GM21390 (cell line): Measurements from ENCODE around the gene ADGRB3.
"Not testable (repeated sequence)": the region's sequence is repeated elsewhere in the genome, so short reads cannot be mapped to it uniquely, and the experiment has no call there.

ENCODE experiments used
- ATAC-seq: cut with Tn5 transposase; IDR thresholded peaks from one replicate; pipeline ENCODE4 v1.9.1; 2021; ENCODE audit not compliant: unreplicated experiment

ADGRB3 gene

GRCh38 chr6:68735866-68736265 lies 100.8 kb downstream of the ADGRB3 start:
- ATAC-seq = no peak

GRCh38 chr6:68737061-68737460 lies 102.0 kb downstream of the ADGRB3 start:
- no peak for ATAC-seq

GRCh38 chr6:68738039-68738438 lies 103.0 kb downstream of the ADGRB3 start:
- ATAC-seq = no peak

GRCh38 chr6:68740828-68741500 lies 105.9 kb downstream of the ADGRB3 start:
- ATAC-seq = peak; percentile 50

GRCh38 chr6:68741501-68742386 lies 106.7 kb downstream of the ADGRB3 start:
- peak; percentile 13 for ATAC-seq

- no peak for ATAC-seq
These were observed 108.0 kb downstream of the ADGRB3 start for GRCh38 chr6:68743099-68743498.

- ATAC-seq = not testable (repeated sequence)
These were observed 109.3 kb downstream of the ADGRB3 start for GRCh38 chr6:68744376-68744775.

- ATAC-seq = no peak
These were observed 111.3 kb downstream of the ADGRB3 start for GRCh38 chr6:68746376-68746775.

GRCh38 chr6:68747110-68747790 lies 112.2 kb downstream of the ADGRB3 start:
- ATAC-seq = no peak

GRCh38 chr6:68747832-68748231 lies 112.8 kb downstream of the ADGRB3 start:
- ATAC-seq = not testable (repeated sequence)

- ATAC-seq = no peak
These were observed 119.7 kb downstream of the ADGRB3 start for GRCh38 chr6:68754681-68755213.

GRCh38 chr6:68756454-68757375 lies 121.6 kb downstream of the ADGRB3 start:
- no peak for ATAC-seq

GRCh38 chr6:68757821-68758220 lies 122.7 kb downstream of the ADGRB3 start:
- ATAC-seq = no peak

GRCh38 chr6:68758559-68758958 lies 123.5 kb downstream of the ADGRB3 start:
- no peak for ATAC-seq

- no peak for ATAC-seq
These were observed 125.4 kb downstream of the ADGRB3 start for GRCh38 chr6:68760485-68760884.

GRCh38 chr6:68760941-68761676 lies 126.0 kb downstream of the ADGRB3 start:
- ATAC-seq = no peak

GRCh38 chr6:68761985-68762384 lies 126.9 kb downstream of the ADGRB3 start:
- ATAC-seq = no peak

GRCh38 chr6:68771426-68771825 lies 136.3 kb downstream of the ADGRB3 start:
- no peak for ATAC-seq

- no peak for ATAC-seq
These were observed 139.8 kb downstream of the ADGRB3 start for GRCh38 chr6:68774843-68775242.

- ATAC-seq = no peak
These were observed 141.3 kb downstream of the ADGRB3 start for GRCh38 chr6:68776354-68776753.
